GDM1 (cell line): ENCODE results near the gene BBS9.
"Not testable (repeated sequence)": the region's sequence is repeated elsewhere in the genome, so short reads cannot be mapped to it uniquely, and the experiment has no call there.

Experiments
- DNase-seq: peaks from one replicate; lab custom pipeline; 2025; lab: John Stamatoyannopoulos, UW

The BBS9 gene

GRCh38 chr7:33196221-33196620 lies 66.9 kb downstream of the BBS9 start:
- no peak for DNase-seq

DNA sequence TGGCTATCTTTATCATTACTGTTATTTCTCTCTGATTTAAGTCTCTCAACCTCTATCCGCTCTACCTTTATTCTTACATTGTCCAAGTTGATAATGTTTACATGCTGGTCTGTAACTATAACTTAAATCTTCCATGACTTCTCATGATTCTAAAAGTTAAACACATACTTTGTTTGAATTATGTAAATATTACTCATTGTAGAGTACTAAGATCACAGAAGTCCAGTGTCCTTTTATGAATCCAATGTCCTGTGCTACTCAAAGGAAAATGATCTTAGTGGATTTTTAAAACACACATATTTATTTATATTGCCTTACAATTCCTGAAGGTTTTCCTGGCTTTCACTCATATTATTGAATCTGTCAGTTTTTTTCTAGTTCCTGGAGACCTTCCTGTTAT lies 70.9 kb downstream of the BBS9 start:
- DNase-seq = no peak

GRCh38 chr7:33201821-33202220 lies 72.5 kb downstream of the BBS9 start:
- no peak for DNase-seq

DNA sequence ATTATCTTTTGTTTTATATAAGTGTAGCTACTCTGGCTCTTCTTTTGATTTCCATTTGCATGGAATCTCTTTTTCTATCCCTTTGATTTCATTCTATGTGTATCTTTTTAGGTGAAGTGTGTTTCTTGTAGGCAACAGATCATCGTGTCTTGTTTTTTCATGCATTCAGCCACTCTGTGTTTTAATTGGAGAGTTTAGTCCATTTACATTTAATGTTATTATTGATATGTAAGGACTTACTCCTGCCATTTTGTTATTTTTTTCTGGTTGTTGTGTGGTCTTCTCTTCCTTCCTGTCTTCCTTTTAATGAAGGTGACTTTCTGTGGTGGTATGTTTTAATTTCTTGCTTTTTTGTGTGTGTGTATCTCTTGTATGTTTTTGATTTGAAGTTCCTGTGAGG lies 81.6 kb downstream of the BBS9 start:
- DNase-seq = no peak

DNA sequence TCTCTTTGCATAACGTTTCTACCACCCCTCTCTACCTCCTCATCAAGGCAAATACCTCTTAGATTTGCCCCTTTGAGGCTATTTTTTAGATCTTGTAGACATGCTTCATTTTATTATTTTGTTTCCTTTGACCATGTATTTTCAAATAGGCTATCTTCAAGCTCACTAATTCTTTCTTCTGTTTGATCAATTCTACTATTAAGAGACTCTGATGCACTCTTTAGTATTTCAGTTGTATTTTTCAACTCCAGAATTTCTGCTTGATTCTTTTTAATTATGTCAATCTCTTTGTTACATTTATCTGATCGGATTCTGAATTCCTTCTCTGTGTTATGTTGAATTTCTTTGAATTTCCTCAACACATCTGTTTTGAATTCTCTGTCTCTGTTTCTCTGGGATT lies 82.8 kb downstream of the BBS9 start:
- no peak for DNase-seq

- DNase-seq = no peak
Measured at GRCh38 chr7:33215992-33216391, 86.6 kb downstream of the BBS9 start.

DNA sequence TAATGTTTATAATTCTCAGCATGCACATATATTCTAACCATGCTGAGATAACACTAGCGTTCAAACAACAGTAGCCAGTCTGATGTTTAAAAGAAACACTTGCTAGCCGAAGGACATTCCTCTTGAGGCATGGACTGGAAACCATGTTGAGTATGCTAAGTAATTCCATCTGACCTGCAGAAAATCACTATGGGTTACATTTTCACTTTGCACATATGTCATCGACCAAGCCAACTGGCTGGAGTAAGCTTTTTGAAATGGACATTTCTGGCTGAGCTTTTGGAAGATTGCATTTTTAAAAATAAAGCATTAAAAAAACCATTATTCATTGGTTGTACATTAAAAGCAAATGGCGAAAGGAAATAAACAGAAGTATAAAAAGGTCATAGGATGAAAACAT lies 88.2 kb downstream of the BBS9 start:
- no peak for DNase-seq

DNA sequence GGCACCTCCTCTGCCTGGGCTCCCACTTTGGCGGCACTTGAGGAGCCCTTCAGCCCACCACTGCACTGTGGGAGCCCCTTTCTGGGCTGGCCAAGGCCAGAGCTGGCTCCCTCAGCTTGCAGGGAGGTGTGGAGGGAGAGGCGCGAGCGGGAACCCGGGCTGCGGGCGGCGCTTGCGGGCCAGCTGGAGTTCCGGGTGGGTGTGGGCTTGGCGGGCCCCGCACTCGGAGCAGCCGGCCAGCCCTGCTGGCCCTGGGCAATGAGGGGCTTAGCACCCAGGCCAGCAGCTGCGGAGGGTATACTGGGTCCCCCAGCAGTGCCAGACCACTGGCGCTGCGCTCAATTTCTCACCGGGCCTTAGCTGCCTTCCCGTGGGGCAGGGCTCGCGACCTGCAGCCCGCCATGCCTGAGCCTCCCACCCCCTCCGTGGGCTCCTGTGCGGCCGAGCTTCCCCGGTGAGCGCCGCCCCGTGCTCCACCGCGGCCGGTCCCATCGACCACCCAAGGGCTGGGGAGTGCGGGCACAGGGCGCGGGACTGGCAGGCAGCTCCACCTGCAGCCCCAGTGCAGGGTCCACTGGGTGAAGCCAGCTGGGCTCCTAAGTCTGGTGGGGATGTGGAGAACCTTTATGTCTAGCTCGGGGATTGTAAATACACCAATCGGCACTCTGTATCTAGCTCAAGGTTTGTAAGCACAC lies 89.6 kb downstream of the BBS9 start:
- not testable (repeated sequence) for DNase-seq

DNA sequence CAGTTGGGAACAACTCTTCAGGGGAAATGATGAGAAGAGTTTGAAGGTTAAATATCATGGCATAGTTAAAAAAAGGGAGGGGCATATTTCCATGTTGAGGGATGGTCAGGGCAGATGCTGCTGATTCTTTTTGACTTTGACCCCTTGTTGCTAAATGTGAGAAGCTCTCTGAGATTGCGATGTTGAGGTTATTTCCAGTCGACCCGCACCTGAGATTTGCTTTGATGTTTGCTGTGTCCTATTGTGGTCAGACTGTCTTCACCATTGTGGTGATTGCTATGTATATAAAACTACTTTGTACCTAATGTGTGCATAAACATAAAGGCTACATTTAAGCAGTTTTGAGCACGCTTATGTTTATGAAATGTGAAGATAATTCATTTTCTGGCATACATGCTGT lies 90.9 kb downstream of the BBS9 start:
- DNase-seq = no peak

DNA sequence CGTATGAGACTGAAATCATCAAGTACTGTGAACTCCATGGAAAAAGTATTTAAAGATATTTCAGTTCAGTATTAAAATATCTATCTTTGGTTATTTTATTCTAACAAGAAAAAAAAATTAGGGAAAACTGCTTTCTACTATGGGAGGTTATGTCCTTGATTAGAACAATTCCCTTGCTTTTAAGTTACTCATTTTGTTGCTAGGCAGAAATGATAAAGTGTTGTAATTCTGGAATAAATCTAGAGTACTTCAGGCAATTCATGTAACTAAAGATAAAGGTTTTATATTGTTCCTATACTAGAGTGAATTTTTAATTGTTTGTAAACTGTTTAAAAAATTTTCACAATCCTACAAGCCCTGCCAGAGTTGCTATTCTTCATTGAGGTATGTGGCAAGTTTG lies 92.0 kb downstream of the BBS9 start:
- no peak for DNase-seq

GRCh38 chr7:33232632-33233145 lies 103.3 kb downstream of the BBS9 start:
- no peak for DNase-seq

DNA sequence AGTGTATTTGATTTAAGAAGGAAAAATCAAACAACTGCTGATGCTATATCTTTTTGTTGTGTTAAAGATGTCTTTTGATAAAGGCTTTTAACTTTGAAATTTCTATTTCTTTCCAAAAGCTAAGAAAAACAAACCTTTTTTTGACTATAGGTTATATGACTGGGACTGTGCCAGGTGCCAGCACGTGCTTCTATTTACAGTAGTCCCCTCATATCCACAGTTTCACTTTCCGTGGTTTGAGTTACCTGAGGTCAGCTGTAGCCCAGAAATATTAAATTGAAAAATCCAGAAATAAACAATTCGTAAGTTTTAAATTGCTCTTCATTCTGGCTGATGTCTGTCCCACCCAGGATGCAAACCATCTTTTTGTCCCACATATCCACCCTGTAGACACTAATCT lies 104.3 kb downstream of the BBS9 start:
- no peak for DNase-seq

DNA sequence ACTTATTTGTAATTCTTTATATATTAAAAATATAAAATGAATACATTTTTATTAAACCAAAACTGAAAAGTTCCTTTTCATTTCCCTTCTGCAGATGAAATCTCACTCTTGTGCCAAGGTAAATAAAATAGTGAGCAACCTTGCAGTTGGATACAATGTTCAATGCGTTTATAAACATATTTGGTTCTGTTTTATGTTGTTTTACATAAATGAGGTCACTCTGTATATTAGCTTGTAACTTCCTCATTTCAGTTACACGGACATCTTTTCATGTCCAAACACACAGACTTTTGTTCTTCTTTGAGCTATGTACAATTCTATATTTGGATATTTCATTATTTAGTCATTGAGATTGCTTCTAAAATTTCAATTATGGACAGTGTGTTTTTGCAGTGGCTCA lies 107.7 kb downstream of the BBS9 start:
- no peak for DNase-seq

DNA sequence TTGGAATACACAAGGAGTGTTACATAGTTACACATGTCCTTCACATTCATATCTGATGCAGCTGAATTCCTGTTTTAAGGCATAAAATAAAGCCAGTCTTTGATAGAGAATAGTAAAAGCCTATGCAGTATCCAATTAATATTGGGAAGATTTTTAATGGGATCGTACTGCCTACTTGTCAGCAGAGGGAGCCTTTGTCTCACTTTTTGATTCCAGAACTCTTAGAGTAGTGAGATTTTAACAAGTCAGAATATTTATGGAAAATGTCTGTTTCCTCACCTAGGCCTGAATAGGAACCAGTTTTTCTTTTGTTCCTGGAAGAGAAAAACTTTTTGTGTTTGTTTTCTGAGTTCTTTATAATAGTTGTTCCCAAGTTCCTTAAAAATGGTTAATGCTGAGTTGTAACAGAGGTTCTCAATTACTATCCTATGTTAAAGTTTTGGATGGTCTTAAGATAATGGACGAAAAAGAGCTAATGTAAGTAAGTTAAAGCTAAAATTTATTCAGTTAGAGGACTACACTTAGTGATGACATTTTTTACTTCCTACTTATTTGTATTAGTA lies 114.0 kb downstream of the BBS9 start:
- no peak for DNase-seq

- no peak for DNase-seq
Measured at GRCh38 chr7:33248671-33249070, 119.3 kb downstream of the BBS9 start.

DNA sequence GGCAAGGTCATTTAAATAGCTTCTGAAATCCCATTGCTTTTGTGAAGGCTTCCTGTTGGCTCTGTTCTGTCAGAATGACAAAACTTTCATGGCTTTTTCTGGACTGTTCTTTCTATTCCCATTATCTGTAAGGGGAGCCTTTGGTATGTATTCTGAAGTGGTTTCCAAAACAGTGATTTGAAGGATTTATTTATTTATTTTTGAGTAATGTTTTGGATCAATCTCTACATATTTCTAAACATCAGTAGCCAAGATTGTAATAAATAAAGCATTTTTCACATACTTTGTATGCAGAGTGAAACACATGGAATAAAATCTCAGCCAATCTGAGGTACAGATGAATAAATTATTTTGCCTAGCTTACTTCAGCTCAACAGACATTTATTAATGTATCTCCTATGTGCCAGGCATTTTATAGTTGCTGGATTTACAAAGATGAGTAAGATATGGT lies 121.1 kb downstream of the BBS9 start:
- DNase-seq = no peak

- DNase-seq = no peak
Measured at GRCh38 chr7:33251301-33251700, 121.9 kb downstream of the BBS9 start.

DNA sequence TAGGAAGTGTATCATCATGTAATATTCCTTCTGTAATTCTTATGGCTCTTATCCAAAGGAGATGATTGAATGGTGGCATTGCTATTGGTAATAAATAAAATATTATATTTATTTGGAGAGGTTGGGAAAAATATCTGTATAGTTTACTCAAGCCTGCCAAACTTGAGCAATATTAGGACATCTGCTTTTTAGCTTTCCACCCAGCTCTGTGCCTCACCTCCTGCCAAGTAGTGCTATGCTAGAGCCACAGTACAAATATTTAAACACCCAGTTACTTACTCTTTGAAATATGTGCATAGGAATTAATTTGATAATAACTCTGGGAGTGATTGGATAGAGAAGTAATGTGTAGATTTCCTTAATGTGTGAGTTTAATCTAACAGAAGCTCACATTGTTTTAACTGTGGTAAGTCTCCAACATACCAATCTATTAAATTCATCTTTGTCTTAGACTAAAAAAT lies 129.2 kb downstream of the BBS9 start:
- no peak for DNase-seq

DNA sequence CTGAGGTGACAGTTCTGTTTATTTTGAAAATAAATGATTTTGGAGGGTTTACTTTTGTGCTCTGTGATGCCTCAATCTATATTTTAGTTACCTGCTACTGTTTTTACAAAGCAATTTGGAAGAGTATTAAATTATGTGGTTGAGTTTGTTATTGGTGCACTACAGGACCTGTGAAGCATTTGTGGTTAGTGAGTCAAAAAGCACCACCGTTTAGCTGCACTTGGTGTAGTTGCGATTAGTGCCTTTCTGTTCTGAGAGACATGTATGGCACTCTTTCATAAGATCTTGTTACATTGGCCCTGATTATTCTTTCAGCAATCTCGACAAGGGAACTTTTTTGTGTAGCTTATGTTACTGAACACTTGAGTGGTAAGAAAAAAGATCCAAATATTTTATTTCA lies 132.2 kb downstream of the BBS9 start:
- DNase-seq = no peak

DNA sequence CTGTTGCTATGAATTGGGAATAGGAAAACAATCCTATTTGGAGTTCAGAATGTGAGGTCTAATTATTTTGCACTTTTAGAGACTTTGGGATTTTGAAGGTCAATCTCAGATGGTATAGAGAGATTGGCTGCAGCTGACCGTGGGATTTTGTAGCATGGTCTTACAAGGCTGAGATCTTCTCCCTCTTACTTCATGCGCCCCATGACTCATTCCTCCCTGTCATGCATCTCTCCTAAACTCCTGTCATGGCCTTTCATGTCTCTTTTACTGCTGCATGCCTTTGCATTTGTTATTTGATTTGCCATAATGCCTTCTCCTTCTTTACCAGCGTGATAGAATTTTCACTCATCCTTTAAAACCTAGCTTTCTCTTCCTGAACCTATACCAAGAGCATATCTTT lies 133.1 kb downstream of the BBS9 start:
- DNase-seq = no peak

DNA sequence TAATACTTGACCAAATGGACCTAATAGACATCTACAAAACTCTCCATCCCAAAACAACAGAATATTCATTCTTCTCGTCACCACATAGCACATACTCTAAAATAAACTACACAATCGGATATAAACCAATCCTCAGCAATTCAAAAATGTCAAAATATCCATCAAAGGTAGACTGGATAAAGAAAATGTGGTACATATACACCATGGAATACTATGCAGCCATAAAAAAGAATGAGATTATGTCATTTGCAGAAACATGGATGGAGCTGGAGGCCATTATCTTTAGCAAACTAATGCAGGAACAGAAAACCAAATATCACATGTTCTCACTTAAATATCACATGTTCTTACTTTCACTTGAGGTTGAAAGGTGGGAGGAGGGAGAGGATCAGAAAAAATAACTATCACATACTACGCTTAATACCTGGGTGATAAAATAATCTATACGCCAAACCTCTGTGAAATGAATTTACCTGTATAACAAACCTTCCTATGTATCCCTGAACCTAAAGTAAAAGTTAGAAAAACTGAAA lies 142.5 kb downstream of the BBS9 start:
- not testable (repeated sequence) for DNase-seq

DNA sequence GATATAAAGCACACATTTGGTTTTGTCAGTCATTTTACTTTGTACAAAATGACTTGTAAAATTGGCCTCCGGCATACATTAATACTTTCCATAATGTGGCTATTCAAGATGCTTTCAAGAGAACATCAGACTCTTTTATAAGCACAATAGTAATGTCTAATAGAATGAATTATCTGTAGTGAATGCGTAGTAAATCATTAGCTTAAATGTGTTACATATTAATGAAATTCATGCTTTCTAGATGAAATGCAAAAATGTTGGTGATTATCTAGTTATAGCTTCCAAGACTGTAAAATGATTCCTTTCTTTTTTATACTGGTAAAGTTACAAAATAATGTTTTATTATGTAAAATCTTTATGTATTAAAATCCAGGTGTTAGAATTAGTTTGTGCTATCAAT lies 144.0 kb downstream of the BBS9 start:
- no peak for DNase-seq

DNA sequence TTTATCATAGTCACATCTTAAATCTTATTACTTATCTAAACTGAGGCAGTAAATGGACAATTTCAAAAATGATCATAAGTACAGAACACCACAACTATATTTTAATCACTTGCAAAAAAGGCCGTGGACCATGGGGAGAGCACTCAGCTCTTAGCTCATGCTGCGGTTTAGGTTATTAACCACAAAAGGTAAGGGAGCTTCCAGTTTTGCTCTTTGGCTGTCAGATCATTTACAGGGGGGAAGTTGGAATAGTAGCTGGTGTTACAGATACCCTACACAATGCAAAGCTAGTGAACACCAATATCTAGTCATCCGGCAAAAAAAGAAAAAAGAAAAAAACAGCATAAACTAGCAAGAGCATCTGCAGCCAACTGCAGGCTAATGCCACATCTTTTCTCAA lies 147.0 kb downstream of the BBS9 start:
- DNase-seq = no peak

DNA sequence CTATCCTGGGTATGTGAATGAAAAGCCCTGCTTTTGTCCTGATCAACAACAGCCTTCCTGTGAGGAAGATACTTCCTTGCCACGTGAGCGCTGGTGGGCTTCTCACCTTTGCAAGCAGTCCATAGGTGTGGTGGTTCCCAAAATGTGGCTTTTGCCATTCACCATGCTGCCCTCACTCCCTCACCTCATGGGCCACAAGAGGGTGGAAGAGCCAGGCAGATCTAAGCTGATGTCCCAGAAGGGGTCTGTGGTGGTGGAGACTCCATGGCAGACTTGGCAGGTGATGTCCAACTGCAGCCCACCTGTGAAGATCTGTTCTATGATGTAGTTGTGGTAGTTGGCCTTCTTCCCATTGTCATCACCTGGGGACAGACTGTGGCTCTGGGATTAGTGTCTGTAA lies 147.4 kb downstream of the BBS9 start:
- no peak for DNase-seq
